HS-5 (cell line): ENCODE data around the gene SPIB.
"Not testable (repeated sequence)": the region's sequence is repeated elsewhere in the genome, so short reads cannot be mapped to it uniquely, and the experiment has no call there.

Source experiments
- DNase-seq: peaks from one replicate; pipeline ENCODE4 v3.0.0-alpha.2; 2012; ENCODE audit warnings: low read depth

Gene SPIB

GRCh38 chr19:50439130-50439529, 20.4 kb downstream of the SPIB start:
- not testable (repeated sequence) for DNase-seq

DNA sequence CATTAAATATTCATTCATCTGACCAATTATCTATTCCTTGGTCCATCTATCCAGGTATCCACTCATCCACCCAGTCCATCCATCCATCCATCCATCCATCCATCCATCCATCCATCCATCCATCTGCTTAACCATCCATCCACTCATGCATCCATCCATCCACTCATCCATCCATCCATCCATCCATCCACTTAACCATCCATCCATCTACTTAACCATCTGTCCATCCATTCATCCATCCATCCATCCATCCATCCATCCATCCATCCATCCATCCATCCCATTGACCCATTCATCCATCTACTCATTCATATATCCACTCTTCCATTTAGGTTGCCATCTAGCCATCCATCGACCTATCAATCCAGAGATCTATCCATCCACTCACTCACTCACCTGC, 25.3 kb downstream of the SPIB start:
- no peak for DNase-seq

GRCh38 chr19:50447053-50447452, 28.3 kb downstream of the SPIB start:
- no peak for DNase-seq

- DNase-seq, result no peak
Measured at GRCh38 chr19:50447750-50448149, 29.0 kb downstream of the SPIB start.

- DNase-seq, result no peak
Measured at GRCh38 chr19:50449236-50449899, 30.6 kb downstream of the SPIB start.

DNA sequence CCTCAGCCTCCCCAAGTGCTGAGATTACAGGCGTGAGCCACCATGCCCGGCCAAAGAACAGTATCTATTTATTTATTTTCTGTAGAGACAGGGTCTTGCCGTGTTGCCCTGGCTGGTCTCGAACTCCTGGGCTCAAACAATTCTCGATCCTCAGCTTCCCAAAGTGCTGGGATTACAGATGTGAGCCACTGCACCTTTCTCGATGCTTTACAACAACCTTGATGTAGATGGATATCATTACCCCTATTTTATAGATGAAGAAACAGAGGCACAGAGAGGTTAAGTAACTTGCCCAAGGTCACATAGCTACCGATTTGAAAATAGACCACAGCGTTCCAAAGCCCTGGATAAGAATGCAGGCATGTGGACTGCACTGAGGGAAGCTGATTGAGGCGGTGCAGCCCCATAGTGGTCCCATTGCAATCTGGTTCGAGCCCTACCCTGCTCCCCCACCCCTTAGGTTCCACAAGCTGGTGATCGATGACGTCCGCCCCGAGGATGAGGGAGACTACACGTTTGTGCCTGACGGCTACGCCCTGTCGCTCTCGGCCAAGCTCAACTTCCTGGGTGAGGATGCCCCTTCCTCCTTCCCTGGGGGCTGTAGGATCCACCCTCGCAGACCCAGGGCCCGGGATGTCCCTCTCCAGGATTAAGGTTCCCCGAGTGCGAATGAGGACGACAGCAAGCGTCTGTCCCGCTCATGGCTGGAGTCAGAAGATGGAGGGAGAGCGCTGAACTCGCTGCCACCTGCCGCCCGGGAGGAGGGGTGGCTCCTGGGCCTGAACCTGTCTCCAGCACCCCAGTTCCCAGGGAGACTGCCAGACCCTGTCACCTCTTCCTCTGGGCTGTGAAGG, 31.9 kb downstream of the SPIB start:
- no peak for DNase-seq

GRCh38 chr19:50451223-50451534, 32.4 kb downstream of the SPIB start:
- no peak for DNase-seq

DNA sequence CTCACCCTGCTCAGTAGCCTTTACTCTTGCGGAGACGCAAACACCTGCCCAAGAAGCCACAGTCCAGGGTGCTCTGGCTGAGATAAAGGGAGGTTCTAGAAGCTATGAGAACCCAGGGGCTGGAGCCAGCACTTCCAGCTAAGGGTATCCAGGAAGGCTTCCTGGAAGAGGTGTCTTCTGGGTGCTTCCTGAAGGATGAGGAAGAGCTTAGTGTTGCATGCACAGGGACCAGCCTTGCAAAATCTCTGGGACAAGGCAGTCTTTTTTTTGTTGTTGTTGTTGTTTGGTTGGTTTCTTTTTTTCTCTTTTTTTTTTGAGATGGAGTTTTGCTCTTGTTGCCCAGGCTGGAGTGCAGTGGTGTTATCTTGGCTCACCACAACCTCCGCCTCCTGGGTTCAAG, 34.5 kb downstream of the SPIB start:
- no peak for DNase-seq

GRCh38 chr19:50455992-50456391, 37.3 kb downstream of the SPIB start:
- DNase-seq, result no peak

DNA sequence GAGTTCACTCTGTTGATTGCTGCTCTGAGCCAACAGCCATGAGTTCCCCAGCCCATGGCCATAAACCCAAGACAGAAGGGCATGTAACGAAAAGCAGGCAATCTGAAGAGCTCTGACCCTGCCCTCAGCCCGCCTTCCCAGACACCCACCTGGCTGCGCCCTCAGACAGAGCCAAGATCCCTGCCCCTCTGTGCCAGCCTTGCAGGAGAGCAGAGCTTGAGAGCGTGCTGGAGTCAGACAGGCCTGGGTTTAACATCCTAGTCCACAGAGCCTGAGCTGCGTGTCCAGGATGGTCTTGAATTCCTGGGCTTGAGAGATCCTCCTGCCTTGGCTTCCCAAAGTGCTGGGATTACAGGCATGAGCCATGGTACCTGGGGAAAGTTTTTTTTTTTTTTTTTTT, 38.6 kb downstream of the SPIB start:
- no peak for DNase-seq

GRCh38 chr19:50458396-50459066, 39.8 kb downstream of the SPIB start:
- DNase-seq, result no peak

- DNase-seq, result no peak
Measured at GRCh38 chr19:50459067-50459456, 40.3 kb downstream of the SPIB start.

DNA sequence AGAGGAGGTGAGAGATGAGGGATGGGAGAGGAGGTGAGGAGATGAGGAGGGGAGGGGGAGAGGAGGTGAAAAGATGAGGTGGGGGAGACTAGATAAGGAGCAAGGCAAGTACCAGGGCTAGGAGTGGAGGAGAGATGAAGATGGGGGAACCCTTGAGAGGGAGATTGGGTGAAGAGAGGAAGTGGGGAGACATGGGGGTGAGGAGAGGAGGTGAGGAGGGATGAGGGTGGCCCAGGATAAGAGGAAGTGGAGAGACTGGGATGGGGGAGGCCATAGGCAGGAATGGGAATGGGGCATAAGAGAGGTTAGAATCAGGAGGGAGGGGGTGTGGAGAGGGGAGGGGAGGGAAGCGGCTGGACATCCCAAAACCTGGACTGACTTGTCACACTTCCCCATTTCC, 40.9 kb downstream of the SPIB start:
- DNase-seq, result no peak

GRCh38 chr19:50460161-50460765, 41.5 kb downstream of the SPIB start:
- DNase-seq, result peak; percentile 39

DNA sequence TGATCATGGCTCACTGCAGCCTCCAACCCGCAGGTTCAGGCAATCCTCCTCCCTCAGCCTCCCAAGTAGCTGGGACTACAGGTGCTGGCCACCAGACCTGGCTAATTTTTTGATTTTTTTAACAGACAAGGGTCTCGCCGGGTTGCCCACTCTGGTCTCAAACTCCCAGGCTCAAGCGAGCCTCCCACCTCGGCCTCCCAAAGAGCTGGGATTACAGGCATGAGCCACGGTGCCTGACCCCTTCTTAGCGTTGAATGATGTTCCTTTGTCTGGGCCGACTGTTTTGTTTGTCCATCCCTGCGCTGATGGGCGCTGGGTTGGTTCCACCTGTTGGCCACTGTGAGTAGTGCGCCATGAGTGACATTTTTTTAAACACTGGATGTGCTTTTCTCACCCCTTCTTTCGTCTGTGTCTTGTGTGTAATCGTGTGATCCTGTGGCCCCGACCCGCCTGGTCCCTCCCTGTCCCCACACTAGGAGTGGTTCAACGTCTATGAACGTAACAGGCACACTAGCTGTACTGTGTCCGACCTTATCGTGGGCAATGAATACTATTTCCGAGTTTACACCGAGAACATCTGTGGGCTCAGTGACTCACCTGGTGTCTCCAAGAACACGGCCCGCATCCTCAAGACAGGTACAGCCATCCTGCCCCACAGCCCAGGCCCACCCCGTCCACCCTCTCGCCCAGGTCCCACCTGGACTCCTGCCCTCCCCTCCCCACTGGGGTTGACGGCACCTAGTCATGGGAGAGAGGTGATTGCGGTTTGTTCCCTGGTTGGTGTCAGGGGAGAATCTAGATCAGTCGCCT, 42.5 kb downstream of the SPIB start:
- peak; percentile 42 for DNase-seq

- no peak for DNase-seq
Measured at GRCh38 chr19:50462970-50463369, 44.2 kb downstream of the SPIB start.

GRCh38 chr19:50464348-50464747, 45.6 kb downstream of the SPIB start:
- DNase-seq, result no peak

DNA sequence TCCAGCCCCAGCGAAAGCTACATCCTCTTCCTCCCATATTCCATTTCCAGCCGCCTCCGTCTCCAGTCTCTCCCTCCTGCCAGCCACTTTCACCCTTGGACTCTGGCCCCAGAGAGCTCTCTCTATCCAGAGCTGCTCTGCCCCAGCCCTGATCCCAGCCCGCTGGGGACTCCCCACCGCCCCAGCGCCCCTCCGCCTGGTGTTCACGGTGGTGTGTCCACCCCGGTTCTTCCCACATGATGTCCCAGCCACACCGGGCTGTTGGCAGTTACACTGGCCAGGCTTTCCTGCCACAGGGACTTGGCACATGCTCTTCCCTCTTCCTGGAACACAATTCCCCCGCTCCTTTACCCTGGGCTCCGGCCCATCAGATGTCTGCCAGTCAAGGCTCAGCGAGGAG, 46.3 kb downstream of the SPIB start:
- DNase-seq, result no peak

- no peak for DNase-seq
Measured at GRCh38 chr19:50465986-50466705, 47.4 kb downstream of the SPIB start.

DNA sequence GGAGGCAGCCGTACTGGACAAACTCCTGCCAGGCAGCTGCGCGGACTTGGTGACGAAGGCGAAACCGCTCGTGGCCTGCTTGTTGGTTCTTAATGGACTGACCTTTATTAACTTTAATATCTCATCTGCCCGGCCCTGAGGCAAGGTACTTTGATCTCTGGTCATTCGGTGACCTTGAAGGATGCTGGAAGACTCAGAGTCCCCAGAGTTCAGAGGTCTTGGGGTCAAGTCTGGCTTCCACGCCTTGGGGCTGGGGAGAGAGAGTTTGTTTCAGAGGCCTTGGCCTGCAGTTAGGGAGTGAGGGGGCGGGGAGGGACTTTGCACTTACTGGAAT, 47.9 kb downstream of the SPIB start:
- DNase-seq, result no peak

DNA sequence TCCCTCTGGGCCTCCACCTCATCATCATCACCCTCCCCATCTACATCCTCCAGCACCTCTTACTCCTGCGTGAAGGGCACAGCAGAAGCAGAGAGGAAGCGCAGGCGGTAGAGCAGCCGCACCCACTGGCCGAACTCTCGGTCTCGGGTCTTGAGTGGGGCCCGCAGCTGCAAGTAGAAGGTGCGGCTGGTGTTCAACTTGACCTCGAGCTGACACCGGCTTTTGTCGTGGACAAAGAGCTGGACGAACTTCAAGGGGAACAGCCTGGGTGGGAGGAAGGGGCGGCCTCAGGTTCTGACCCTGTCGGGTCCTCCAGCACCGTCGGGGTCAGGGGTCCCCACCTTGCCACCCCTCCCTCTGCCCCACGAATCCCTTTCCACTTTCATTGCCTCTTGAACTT, 48.8 kb downstream of the SPIB start:
- no peak for DNase-seq
